Stimulated activated naive CD8-positive, alpha-beta T cell treated with anti-CD3 and anti-CD28 coated beads, Interleukin-15, Interleukin-2, amounts not matched to agents 100 ng/mL and 50 ng/mL, for 24 hours (primary cell): ENCODE data around the gene CCR7.
"Not testable (repeated sequence)": the region's sequence is repeated elsewhere in the genome, so short reads cannot be mapped to it uniquely, and the experiment has no call there.

Experiments used
- H3K27ac Mint-ChIP-seq: one replicate; pipeline ENCODE4 v1.8.0; 2021; ENCODE audit warnings: mild to moderate bottlenecking, mixed read lengths
- H3K27me3 Mint-ChIP-seq: one replicate; pipeline ENCODE4 v1.8.0; 2021; ENCODE audit warnings: mixed read lengths
- H3K36me3 Mint-ChIP-seq: one replicate; pipeline ENCODE4 v1.8.0; 2021; ENCODE audit warnings: low read depth, mixed read lengths
- H3K4me1 Mint-ChIP-seq: one replicate; pipeline ENCODE4 v1.8.0; 2021; ENCODE audit warnings: low read depth, mixed read lengths
- H3K4me3 Mint-ChIP-seq: one replicate; pipeline ENCODE4 v1.8.0; 2021; ENCODE audit warnings: mild to moderate bottlenecking, mixed read lengths
- H3K9me3 Mint-ChIP-seq: one replicate; pipeline ENCODE4 v1.8.0; 2021; ENCODE audit warnings: mixed read lengths

CCR7 gene

DNA sequence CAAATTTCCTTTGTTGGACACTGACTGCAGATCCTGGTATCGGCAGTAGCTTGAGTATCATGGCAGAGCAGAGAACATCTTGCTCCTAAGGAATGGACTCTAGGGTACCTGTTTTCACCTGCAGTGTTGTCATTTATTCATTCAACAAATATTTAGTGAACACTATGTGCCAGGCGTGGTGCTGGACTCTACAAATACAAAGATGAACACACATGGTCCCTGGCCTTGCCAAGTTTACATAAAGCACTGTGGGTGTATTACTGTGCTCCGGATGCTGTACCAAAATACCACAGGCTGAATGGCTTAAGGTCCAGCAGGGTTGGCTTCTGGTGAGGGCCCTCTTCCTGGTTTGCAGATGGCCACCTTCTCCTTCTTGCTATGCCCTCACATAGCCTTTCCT is 14.2 kb upstream of the CCR7 start:
- no peaks in the 10 kb centered on the region for H3K27me3 Mint-ChIP-seq
- H3K9me3 Mint-ChIP-seq, result peaks cover 24% of the 10 kb centered on the region
- peaks cover 91% of the 10 kb centered on the region for H3K4me1 Mint-ChIP-seq
- H3K27ac Mint-ChIP-seq, result no peak overlapping the region
- no peak overlapping the region for H3K4me3 Mint-ChIP-seq
- peaks cover 13% of the 10 kb centered on the region for H3K36me3 Mint-ChIP-seq

DNA sequence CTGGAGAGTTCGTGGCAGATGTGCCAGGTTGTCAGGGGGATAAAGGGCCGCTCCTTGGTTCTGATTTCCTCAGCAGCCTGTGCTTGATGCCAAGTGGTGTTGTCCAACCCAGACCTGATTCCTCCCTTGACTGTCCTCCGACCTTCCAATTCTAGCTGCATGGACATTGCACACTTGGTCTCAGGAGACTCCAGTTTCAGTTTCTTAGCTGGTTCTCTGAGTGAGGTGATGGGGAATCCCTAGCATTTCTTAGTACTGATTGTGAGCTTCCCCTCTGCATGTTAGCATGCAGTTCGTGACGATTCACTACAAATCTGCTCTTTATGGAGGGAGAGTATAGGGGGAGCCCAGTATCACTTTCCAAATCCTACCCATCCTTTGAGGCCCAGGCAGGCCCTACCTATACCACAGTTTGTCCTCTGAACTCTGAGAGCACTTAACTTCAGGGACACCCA is 12.4 kb upstream of the CCR7 start:
- peak overlapping the region; percentile 70 for H3K27ac Mint-ChIP-seq

DNA sequence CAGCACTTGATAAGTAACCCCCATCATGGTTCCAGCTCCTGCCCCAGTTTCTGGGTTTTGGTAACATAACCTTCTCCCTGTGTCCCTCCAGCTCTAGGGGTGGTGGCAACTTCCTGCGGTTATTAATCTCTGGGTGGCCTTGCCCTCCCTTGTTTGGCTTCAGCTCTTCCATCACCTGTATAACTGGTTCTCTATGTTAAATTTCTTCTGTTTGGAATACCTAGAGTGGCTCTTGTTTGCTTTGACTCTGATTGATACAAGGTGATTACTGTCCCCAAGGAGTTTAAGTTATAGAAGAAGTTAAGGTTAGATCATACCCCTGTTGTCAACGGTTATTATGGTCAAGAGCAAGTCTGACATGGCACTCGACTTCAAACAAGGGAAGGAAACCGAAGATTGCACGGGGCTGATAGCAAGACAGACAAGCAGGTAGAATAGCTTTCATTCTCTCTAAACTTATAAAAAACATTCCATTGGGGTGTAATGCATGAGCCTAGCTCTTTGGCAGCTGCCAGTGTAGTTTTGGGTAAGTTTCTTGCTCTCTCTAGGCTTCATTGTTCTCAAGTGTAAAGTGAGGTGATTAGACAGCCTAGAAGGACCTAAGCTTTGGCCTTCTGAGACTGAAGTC is 11.0 kb upstream of the CCR7 start:
- H3K27ac Mint-ChIP-seq, result no peak overlapping the region
- no peak overlapping the region for H3K4me3 Mint-ChIP-seq
- peaks cover 38% of the 10 kb centered on the region for H3K9me3 Mint-ChIP-seq
- peaks cover 37% of the 10 kb centered on the region for H3K36me3 Mint-ChIP-seq
- no peaks in the 10 kb centered on the region for H3K27me3 Mint-ChIP-seq
- H3K4me1 Mint-ChIP-seq, result peaks cover 76% of the 10 kb centered on the region

More for the DNA sequence above, 12.4 kb upstream of the CCR7 start:
- H3K36me3 Mint-ChIP-seq, result peaks cover 23% of the 10 kb centered on the region
- H3K27me3 Mint-ChIP-seq, result no peaks in the 10 kb centered on the region
- H3K4me3 Mint-ChIP-seq, result peak overlapping the region; percentile 40
- H3K4me1 Mint-ChIP-seq, result peaks cover 76% of the 10 kb centered on the region
- peaks cover 26% of the 10 kb centered on the region for H3K9me3 Mint-ChIP-seq

DNA sequence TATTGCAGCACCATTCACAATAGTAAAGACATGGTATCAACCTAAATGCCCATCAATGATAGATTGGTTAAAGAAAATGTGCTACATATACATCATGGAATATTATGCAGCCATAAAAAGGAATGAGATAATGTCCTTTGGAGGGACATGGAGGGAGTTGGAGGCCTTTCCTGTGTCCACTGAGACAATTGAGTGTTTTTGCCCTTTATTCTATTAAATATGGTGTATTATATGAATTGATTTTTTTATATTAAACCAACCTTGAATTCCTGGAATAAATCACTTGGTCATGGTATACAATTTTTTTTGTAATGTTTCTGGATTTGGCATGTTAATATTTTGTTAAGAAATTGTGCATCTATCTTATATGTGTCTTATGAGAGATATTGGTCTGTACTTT is 9.0 kb upstream of the CCR7 start:
- Mint-ChIP-seq H3K27me3 (no peaks in the 10 kb centered on the region), H3K27ac (no peak overlapping the region), H3K36me3 (peaks cover 43% of the 10 kb centered on the region), H3K4me3 (no peak overlapping the region), H3K9me3 (peaks cover 48% of the 10 kb centered on the region), H3K4me1 (peaks cover 74% of the 10 kb centered on the region)

DNA sequence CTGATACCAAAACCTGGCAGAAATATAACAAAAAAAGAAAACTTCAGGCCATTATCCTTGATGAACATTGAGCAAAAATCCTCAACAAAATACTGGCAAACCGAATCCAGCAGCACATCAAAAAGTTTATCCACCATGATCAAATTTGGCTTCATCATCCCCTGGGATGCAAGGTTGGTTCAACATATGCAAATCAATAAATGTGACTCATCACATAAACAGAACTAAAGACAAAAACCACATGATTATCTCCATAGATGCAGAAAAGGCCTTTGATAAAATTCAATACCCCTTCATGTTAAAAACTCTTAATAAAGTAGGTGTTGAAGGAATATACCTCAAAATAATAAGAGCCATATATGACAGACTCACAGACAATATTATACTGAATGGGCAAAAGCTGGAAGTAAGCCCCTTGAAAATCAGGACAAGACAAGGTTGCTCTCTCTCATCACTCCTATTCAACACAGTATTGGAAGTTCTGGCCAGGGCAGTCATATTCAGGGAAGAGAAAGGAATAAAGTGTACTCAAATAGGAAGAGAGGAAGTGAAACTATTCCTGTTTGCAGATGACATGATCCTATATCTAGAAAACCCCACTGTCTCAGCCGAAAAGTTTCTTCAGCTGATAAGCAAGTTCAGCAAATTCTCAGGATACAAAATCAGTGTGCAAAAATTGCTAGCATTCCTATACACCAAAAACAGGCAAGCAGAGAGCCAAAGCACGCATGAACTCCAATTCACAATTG is 7.1 kb upstream of the CCR7 start:
- not testable (repeated sequence) for H3K27ac Mint-ChIP-seq, H3K4me3 Mint-ChIP-seq, H3K27me3 Mint-ChIP-seq
- Mint-ChIP-seq H3K4me1 (peaks cover 73% of the 10 kb centered on the region), H3K9me3 (peaks cover 48% of the 10 kb centered on the region), H3K36me3 (peaks cover 43% of the 10 kb centered on the region)

DNA sequence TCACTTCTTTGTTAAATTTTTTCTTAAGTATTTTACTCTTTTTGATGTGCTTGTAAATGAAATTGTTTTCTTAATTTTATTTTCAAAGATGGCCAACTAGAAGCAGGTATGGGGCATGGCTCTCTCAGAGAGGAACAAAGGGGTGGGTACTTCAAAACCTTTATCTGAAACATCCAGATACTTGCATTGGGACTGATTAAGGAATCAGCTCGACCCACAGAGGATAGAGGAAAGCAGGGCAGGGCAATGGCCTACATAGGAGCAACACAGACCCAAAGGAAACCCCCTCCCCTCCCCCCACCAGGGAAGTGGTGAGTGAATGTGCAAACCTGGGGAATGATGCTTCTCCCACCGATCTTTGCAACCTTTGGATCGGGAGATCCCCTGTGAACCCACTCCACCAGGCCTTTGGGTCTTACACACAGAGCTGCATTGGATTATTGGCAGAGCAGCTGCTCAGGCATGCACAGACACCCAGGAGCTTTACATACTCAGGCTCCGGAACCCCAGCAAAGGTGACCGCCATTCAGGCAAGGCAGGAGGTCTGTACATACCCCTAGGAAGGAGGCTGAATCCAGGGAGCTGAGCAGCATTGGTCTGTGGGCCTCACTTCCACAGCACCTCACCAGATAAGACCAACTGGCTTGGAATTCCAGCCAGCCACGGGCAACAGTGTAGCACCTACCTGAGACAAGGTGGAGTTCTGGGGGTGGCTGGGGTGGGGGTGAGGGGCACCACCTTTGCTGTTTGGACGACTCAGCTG is 3.0 kb upstream of the CCR7 start:
- Mint-ChIP-seq H3K9me3 (peaks cover 27% of the 10 kb centered on the region), H3K4me1 (peaks cover 89% of the 10 kb centered on the region)

DNA sequence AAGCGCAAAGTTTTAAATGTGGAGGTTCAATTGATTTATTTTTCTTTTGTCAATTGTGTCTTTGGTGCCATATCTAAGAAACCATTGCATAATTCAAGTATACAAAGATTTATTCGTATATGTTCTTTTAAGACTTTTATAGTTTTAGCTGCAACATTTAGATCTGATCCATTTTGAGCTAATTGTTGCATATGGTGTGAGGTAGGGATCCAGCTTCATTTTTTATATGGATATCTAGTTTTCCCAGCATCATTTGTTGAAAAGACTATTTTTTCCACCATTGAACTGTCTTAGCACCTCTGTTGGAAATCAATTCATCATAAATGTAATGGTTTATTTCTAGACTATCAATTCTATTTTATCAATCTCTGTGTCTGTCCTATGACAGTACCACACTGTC is 2.1 kb upstream of the CCR7 start:
- Mint-ChIP-seq H3K27ac (no peak overlapping the region), H3K4me3 (no peak overlapping the region), H3K36me3 (peaks cover 47% of the 10 kb centered on the region), H3K4me1 (peaks cover 93% of the 10 kb centered on the region), H3K27me3 (no peaks in the 10 kb centered on the region), H3K9me3 (peaks cover 20% of the 10 kb centered on the region)

More for the DNA sequence above, 3.0 kb upstream of the CCR7 start:
- Mint-ChIP-seq H3K27me3 (no peaks in the 10 kb centered on the region), H3K4me3 (no peak overlapping the region), H3K27ac (no peak overlapping the region), H3K36me3 (peaks cover 47% of the 10 kb centered on the region)

DNA sequence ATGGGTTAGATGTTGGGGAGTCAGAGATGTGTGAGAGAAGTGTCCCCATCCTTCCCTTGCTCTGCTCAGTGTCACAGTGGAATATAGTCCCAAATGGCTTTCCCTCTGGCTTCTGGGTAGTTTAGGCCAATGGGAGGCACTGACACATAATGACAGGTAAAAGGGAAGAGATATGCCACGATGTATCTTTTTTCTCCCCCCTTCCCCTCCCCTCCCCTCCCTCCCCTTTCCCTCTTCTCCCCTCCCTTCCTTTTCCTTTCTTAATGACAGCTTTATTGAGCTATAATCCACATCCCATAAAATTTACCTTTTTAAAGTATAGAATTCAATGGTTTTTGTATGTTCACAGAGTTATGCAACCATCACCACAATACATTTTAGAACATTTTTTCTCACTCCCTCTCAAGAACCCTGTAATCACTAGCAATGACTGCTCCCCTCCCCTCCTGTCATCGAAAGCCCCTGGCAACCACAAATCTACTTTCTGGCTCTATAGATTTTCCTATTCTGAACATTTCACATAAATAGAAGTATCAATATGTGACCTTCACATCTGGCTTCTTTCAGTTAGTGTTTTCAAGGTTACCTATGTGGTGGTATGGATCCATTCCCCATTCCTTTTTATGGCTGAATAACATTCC is 617 bp upstream of the CCR7 start:
- Mint-ChIP-seq H3K9me3 (peaks cover 7% of the 10 kb centered on the region), H3K4me1 (peaks cover 90% of the 10 kb centered on the region)

DNA sequence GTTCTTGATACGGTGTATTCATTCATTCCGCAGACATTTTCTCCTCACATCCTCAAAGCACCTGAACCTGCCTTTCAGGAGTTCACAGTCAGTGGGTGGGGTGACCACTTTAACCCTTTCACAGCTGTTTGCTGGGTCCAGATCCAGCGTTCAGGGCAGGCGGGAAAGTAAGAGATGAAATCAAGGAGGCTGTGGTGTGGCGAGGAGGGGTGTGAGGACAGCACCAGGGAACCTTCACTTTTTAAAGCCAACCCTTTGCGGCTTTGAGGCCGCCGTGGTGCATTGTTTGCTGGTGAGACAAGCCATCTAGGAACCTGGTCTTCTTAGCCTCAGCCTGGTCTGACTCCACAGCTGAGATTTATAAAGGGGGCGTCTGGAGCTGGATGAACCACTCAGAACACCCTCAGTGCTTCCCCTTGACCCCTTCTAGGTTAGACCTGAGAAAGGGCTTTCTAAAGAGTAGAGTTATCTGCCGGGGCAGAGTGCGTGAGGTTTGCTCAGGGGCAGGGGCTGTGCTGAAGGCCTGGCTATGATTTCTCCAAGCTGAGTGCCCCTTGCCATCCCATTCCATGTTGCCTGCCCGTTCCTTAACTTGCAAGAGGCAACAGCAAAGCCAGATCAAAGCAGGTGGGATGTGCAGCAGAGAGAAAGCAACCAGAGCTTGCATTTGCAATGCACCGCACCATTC is 933 bp downstream of the CCR7 start:
- no peaks in the 10 kb centered on the region for H3K27me3 Mint-ChIP-seq
- peaks cover 93% of the 10 kb centered on the region for H3K4me1 Mint-ChIP-seq
- no peaks in the 10 kb centered on the region for H3K9me3 Mint-ChIP-seq
- peak overlapping the region; percentile 100 for H3K27ac Mint-ChIP-seq
- peaks cover 59% of the 10 kb centered on the region for H3K36me3 Mint-ChIP-seq
- peak overlapping the region; percentile 93 for H3K4me3 Mint-ChIP-seq

More for the DNA sequence above, 617 bp upstream of the CCR7 start:
- Mint-ChIP-seq H3K27ac (peak overlapping the region; percentile 100), H3K36me3 (peaks cover 46% of the 10 kb centered on the region), H3K27me3 (no peaks in the 10 kb centered on the region), H3K4me3 (peak overlapping the region; percentile 93)

DNA sequence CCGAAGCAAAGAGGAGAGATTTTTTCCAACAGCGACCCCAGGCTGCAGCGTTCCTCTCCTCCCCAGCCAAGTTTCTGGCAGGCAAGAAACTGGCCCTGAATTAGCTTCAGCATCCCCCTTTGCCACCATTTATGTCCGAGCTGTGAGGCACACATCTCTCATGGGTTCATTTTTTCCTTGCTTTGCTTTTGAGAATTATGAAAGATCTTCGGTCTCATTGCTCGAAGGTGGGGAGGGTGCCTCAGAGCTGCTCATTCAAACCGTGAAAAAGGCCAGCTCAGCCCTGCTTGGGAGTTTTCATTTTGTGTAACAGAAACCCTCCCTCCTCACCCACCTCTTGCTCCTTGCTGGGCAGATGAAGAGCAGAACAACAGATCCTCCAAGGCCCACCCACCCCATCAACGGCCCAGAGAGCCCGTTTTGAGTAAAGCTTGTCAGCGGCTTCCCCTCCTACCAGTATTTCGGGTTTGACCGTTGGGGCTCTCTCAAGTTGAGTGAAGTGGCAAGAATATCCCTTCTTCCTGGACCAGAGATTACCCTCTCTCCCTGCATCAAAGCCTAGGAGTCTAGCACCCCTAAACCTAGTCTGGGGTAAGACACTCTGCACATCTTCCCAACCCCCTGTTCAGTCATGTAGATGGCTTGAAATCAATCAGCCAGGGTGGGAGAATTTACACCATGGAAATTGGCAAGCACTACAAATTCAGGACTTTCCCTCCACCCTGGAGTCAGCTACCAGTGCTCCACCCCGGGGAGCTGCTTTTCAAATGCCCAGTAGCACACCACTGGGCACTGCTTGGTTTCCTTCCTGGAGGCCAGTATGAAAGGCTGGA is 1.8 kb downstream of the CCR7 start:
- H3K27ac Mint-ChIP-seq, result peak overlapping the region; percentile 100
- no peaks in the 10 kb centered on the region for H3K27me3 Mint-ChIP-seq
- H3K4me3 Mint-ChIP-seq, result peak overlapping the region; percentile 93
- peaks cover 94% of the 10 kb centered on the region for H3K4me1 Mint-ChIP-seq
- peaks cover 68% of the 10 kb centered on the region for H3K36me3 Mint-ChIP-seq
- no peaks in the 10 kb centered on the region for H3K9me3 Mint-ChIP-seq

DNA sequence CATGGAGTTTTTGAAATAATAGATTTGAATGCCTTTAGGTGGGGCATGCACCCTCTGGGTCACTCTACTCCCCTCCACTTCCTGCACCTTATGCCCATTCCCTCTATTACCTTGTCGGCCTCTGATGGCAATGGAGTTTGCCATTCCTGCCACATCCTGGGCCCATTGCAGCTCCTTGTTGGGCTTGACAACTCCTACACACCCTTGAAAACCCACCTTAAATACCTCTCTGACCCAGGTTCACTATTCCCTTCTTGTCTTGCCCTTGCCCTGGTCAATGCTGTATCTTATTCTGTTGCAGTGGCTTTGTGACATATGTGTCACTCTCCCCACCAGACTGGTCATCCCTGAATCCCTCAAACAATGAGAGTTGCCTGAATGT is 2.4 kb downstream of the CCR7 start:
- peaks cover 93% of the 10 kb centered on the region for H3K4me1 Mint-ChIP-seq
- peaks cover 73% of the 10 kb centered on the region for H3K36me3 Mint-ChIP-seq
- no peaks in the 10 kb centered on the region for H3K27me3 Mint-ChIP-seq
- H3K4me3 Mint-ChIP-seq, result peak overlapping the region; percentile 93
- H3K27ac Mint-ChIP-seq, result peak overlapping the region; percentile 100
- H3K9me3 Mint-ChIP-seq, result no peaks in the 10 kb centered on the region

DNA sequence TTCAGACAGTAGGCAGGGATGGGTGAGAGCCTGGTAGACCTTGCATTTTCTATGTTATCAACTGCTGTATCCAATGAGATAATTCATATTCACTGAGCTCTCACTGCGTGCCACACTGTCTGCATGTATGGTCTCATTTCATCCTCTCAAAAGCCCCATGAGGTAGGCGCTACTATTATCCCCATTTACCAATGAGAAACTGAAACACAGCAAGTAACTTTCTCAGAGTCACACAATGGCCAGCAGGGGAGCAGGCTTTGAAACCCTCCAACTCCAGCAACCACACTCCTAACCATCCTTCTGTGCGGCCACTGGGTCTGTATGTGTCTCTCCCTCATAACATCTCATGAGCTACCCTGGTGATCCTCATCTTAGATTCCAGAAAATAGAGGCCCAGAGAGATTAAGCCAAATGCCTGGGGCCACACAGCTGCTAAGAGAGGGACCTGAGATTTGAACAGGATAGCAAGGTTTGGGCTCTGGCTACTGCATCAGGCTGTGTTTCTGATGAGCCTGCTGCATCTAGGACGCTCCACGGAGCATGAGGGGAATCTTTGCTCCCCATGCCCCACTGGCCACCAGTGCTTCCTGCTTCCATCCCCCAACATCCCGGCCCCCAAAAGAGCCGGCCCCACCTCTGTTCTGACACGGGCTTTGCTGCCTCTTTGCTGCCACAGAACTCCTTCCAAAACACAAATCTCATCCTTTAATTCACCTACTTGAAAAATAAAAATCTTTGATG is 3.2 kb downstream of the CCR7 start:
- H3K36me3 Mint-ChIP-seq, result peaks cover 79% of the 10 kb centered on the region
- no peaks in the 10 kb centered on the region for H3K27me3 Mint-ChIP-seq
- H3K27ac Mint-ChIP-seq, result peak overlapping the region; percentile 100
- H3K4me1 Mint-ChIP-seq, result peaks cover 93% of the 10 kb centered on the region
- peak overlapping the region; percentile 93 for H3K4me3 Mint-ChIP-seq
- H3K9me3 Mint-ChIP-seq, result no peaks in the 10 kb centered on the region

DNA sequence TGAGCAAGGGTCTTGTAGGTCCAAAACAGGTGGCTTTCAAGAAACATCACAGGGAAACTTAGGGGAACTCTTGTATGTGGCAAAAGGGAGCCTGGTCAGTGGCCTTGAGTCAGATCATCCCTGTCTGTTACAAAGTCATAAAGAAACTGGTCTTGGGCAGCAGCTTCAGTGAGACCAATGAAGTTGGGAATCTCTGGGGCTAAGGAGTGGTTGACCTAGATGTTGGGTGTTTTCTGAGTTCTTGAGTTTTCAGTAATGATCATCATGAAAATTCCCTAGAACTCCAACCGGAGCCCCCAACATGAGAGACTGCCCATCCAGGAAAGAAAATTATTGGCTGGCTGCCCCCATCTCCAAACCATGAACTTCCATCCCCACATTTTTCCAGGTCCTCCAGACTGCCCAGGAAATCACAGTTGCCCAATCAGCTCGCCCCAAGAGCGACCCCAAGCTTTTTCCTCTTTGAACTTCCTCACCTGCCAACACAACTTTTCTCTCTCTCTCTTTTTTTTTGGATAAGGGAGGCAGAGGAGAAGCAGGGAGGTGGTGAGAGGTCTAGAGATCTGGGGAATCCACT is 3.9 kb downstream of the CCR7 start:
- Mint-ChIP-seq H3K4me1 (peaks cover 93% of the 10 kb centered on the region), H3K9me3 (no peaks in the 10 kb centered on the region), H3K36me3 (peaks cover 86% of the 10 kb centered on the region), H3K27ac (peak overlapping the region; percentile 100), H3K4me3 (peak overlapping the region; percentile 93), H3K27me3 (no peaks in the 10 kb centered on the region)
